GM10248 (cell line): ENCODE measurements around the gene SENP1.

Source experiments
- CTCF ChIA-PET: fragments of 300-600 bp; sonication (Branson Sonifier 250); formaldehyde crosslinking; extraction: SDS; loops from one replicate; lab custom pipeline; 2021; ENCODE audit warnings: antibody characterized with exemption; lab: Yijun Ruan, JAX
- POLR2A ChIA-PET: fragments of 350-650 bp; sonication (Branson Sonifier 250); formaldehyde crosslinking; extraction: SDS; loops from one replicate; lab custom pipeline; 2020; ENCODE audit warnings: antibody characterized with exemption; lab: Yijun Ruan, JAX
- DNase-seq: peaks from one replicate; pipeline ENCODE4 v3.0.0; 2012; ENCODE audit errors: extremely low spot score
- CTCF ChIP-seq: IDR thresholded peaks from 2 replicates; pipeline ENCODE4 v1.5.1; 2012; ENCODE audit warnings: mild to moderate bottlenecking, low read depth; ENCODE audit errors: extremely low read depth, missing control alignments, control extremely low read depth

SENP1 gene

DNA sequence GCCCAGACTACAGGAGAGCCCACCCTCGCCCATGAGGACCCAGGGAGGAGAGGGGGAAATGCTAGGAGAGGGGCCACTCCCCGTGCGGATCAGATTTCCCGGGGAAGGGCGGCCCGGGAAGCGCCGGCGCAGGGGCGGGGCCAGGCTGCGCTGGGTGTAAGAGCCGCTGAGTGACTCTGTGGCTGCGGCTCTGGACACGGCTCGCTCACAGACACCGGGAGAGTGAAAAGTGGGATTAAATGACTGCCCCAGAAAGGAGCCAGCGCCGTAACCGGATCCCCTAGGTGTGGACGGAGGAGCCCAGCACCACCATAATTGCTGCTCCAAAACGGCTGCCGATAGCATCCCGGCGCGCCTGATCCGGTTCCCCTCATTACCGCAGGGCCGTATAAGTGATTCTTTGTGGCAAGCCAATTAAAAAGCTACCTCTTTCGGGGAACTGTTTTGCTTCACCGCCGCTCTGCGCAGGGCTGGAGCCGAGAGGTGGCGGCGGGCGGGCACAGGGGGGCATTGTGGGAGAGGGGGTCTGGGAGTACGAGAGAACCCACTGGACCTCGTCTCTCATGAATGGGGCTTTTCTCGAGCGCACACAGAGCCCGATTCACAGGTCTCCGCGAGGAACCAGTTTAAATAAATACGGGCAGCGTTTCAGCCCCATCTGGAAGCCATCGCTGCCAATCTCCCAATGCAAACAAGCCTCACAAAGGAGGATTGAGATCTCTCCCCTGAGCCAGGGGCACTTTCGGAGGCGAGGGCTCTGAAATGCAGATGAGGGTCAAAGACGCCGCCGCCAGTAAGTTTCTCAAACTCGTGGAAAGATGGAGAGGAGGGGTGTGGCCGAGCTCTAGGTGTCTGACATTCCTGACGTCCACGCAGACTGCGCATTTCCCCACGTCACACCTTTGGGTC is 104.1 kb downstream of the SENP1 start:
- POLR2A ChIA-PET = no interaction called here
- no peak for DNase-seq
- CTCF ChIA-PET = interaction anchor here (1.7 kb wide), 1 partner anchor 163 kb away, joined by 4 read pairs; no protein-coding TSS in a partner anchor
- TF ChIP-seq CTCF = no peak

GRCh38 chr12:48000878-48001504 is 104.9 kb downstream of the SENP1 start:
- no peak for DNase-seq
- TF ChIP-seq CTCF = no peak
- ChIA-PET POLR2A (no interaction called here), CTCF (interaction anchor here (1.7 kb wide), 1 partner anchor 163 kb away, joined by 4 read pairs; no protein-coding TSS in a partner anchor)

GRCh38 chr12:47999816-48000215 is 106.1 kb downstream of the SENP1 start:
- no peak for DNase-seq
- ChIA-PET CTCF (no interaction called here), POLR2A (no interaction called here)
- no peak for TF ChIP-seq CTCF

- CTCF ChIA-PET = no interaction called here
- DNase-seq = no peak
- POLR2A ChIA-PET = no interaction called here
- no peak for TF ChIP-seq CTCF
These were observed 108.6 kb downstream of the SENP1 start for GRCh38 chr12:47997321-47997720.

DNA sequence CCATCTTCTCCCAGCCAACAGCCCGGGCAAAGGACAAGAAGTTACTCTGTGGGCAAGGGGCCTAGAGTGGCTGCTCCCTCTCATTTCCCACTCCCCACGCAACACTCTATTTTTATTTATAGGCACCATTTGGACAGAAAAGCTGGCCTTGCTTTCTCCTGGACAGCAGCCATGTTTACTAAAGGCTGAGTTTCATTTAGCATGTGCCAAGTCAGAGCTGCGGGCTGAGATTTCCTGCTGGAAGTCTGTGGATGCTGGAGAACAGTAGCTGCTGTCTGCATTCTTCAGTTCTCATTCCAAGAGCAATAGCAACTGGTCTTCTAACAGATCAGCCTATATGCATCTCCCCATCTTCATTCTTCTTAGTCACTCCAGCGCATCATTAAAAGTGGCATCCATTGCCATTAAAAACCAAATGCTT is 109.9 kb downstream of the SENP1 start:
- POLR2A ChIA-PET = no interaction called here
- DNase-seq = no peak
- CTCF ChIA-PET = no interaction called here
- TF ChIP-seq CTCF = no peak

GRCh38 chr12:47993491-47993890 is 112.4 kb downstream of the SENP1 start:
- ChIA-PET POLR2A (no interaction called here), CTCF (interaction anchor here (1.0 to 1.7 kb wide), 2 partner anchors 9 to 30 kb away, joined by 4 read pairs; partner anchors contain the start of gene TMEM106C)
- TF ChIP-seq CTCF = no peak
- DNase-seq = no peak
